Measurements from ENCODE around the gene PRAMEF33. TPM values are rescaled to one million over a fixed set of nuclear protein-coding genes. Genes with fewer than 3 reads are reported as not detected.
"Not testable (repeated sequence)": the region's sequence is repeated elsewhere in the genome, so short reads cannot be mapped to it uniquely, and the experiment has no call there.

The PRAMEF33 gene, protein sequence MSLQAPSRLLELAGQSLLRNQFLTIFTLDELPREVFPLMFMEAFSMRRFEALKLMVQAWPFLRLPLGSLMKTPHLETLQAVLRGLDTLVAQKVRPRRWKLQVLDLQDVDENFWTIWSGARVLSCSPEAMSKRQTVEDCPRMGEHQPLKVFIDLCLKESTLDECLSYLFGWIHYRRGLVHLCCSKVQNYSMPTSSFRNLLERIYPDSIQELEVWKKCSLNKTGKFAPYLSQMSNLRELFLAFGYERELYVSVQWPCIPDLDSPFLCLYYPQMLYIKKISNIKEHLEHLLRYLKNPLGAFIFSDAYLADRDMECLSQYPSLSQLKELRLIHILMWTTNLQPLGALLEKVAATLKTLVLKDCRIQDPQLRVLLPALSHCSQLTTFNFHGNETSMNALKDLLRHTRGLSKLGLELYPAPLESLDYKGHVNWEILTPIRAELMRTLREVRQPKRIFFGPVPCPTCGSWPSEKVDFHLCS
- polyA plus RNA-seq, result not detected

DNA sequence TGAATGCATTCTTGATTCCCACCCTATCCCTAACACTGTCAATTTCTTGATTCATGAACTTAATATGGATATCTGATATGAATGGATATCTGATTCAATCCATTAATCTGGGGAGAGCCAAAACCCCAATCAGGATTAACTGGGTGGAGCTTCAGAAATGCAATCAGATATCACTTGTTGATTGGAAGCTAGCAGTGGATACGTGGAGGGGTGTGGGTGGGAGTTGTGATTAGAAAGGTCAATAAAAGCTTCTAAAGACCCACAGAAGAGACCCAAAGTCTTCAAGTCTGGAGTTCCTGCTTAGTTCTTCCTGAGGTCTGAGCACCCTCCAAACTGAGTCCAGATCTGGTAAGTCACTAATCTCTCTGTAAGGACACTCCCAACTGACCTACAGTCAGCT lies at the start of gene PRAMEF33:
Gene PRAMEF33 (plus strand): TSS at position 301 of the 400 bp plus-strand sequence. CDS start 2,416 bp downstream, outside the sequence.
- H3K27ac ChIP-seq (ENCODE audit: low read depth, low read length), result not testable (repeated sequence)
- WGBS, 3 donors, result no CpG with 5 or more reads among the region's 1 CpG

GRCh38 chr1:13253898-13254297 lies 49.4 kb upstream of the PRAMEF33 start, which contains the start of gene PRAMEF5:
Gene PRAMEF5, plus strand, starts transcription at chr1:13254198. Its CDS starts 5,071 bp downstream, at chr1:13259269.
- H3K27ac ChIP-seq (ENCODE audit: low read depth, low read length), result not testable (repeated sequence)
- 74 to 95% (median 92%) methylated on average over 1 to 2 of the region's 5 CpGs for WGBS, 3 donors

- 34 to 43% (median 40%) methylated on average over 2 of the region's 3 CpGs for WGBS, 3 donors
- H3K27ac ChIP-seq (ENCODE audit: low read depth, low read length), result not testable (repeated sequence)
Measured at GRCh38 chr1:13265124-13265523, 38.2 kb upstream of the PRAMEF33 start.

DNA sequence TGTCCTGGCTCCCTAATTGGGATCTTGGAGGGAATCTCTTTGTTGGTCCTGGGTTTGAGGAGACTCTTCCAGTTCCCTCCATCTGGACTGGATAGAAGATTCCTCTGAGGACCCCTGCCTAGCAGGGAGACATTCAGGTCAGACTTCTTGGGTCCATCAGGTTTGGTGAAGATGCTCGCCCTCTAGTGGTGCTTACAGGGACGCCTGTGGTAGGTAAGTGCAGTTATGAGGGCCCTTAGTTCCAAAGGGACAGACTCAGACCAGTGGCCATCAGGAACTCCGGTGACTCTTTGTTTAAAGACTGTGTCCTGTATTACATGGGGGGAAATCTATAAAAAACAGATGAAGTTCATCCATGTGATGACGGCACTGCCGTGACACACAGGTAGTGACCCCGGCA lies 26.3 kb upstream of the PRAMEF33 start:
- 24 to 42% (median 39%) methylated on average over 2 to 3 of the region's 6 CpGs for WGBS, 3 donors
- H3K27ac ChIP-seq (ENCODE audit: low read depth, low read length), result not testable (repeated sequence)

GRCh38 chr1:13279617-13280016 lies 23.7 kb upstream of the PRAMEF33 start:
- H3K27ac ChIP-seq (ENCODE audit: low read depth, low read length), result not testable (repeated sequence)
- WGBS, 3 donors, result 66 to 76% (median 72%) methylated on average over 3 of the region's 3 CpGs

DNA sequence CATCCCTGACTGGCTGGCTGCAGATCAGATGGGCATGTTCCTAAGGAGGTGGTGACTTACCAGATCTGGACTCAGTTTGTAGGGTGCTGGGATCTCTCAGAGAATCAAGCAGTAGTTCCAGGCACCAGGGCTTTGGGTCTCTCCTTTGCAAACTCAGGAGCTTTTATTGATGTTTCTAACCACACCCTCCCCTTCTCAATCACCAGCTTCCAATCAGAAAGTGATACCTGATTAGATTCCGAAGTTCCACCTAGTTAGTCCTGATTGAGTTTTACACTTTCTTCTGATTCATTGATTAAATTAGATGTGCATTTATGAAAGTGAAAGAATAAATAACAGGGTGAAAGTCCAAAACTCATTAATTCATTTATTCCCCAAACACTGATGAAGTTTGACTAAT lies 18.3 kb upstream of the PRAMEF33 start, which contains the start of gene PRAMEF8:
Gene PRAMEF8 (minus strand): TSS at position 101 of the 400 bp plus-strand sequence. CDS start 1,046 bp downstream, outside the sequence.
- not testable (repeated sequence) for H3K27ac ChIP-seq (ENCODE audit: low read depth, low read length)
- WGBS, 3 donors, result no CpG with 5 or more reads among the region's 1 CpG

GRCh38 chr1:13289030-13289429 lies 14.3 kb upstream of the PRAMEF33 start:
- WGBS, 3 donors, result 40 to 74% (median 68%) methylated on average over 1 to 2 of the region's 3 CpGs
- H3K27ac ChIP-seq (ENCODE audit: low read depth, low read length), result not testable (repeated sequence)

DNA sequence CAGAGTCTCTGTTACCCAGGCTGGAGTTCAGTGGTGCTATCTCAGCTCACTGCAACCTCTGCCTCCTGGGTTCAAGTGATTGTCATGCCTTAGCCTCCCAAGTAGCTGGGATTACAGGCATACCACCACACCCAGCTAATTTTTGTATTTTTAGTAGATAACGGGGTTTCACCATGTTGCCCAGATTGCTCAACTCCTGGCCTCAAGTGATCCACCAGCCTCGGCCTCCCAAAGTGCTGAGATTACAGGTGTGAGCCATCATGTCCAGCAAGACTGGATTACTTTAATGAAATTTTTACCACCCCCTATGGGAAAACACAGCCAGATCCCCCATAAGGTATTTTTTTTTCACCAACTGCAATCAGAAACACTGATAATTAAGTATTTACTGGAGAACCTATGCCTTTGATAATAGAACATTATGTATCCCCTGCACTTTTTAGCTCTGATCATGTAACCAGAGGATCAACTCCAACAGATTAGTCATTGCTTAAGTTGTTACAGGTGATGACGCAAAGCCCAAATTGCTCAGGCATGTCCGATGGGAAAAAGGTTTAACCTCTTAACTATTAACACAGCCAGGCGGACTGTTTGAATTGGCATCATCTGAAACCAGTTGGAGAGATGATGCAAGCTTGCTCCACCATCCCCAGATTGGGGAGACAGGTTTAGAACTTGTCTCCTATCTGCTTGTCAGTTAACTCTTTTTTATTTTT lies 6.0 kb upstream of the PRAMEF33 start:
- H3K27ac ChIP-seq (ENCODE audit: low read depth, low read length), result not testable (repeated sequence)
- WGBS, 3 donors, result 69 to 88% (median 82%) methylated on average over 2 of the region's 5 CpGs

DNA sequence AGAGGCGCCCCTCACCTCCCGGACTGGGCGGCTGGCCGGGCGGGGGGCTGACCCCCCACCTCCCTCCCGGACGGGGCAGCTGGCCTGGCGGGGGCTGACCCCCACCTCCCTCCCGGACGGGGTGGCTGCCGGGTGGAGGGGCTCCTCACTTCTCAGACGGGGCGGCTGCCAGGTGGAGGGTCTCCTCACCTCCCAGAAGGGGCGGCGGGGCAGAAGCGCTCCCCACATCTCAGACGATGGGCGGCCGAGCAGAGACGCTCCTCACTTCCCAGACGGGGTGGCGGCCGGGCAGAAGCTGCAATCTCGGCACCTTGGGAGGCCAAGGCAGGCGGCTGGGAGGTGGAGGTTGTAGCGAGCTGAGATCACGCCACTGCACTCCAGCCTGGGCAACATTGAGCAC lies 4.6 kb upstream of the PRAMEF33 start:
- 92 to 100% methylated on average over 3 to 8 of the region's 27 CpGs; no CpG with 5 or more reads in 1 of the 3 donors for WGBS, 3 donors

DNA sequence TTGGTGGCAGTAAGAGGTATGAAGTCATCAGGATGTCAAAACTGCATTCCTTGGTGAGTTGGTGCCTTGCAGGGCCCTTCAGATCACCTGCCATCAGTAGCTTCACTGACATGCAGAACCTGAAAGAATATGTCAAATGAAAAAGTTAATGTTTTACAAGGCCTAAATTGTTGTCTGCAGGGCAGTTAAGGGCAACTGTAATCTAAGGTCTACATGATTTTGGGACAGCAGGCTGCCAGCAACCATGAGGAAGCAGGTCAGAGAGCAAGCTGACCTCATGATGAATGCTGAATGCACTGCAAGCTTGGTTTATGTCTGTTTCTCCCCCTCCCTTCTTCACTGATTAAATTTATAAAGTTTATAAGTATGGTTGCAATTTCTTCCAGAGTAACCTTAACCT lies 1.1 kb upstream of the PRAMEF33 start:
- not testable (repeated sequence) for H3K27ac ChIP-seq (ENCODE audit: low read depth, low read length)

More for the DNA sequence above, 4.6 kb upstream of the PRAMEF33 start:
- not testable (repeated sequence) for H3K27ac ChIP-seq (ENCODE audit: low read depth, low read length)

- H3K27ac ChIP-seq (ENCODE audit: low read depth, low read length), result not testable (repeated sequence)
- WGBS, 3 donors, result 60 to 78% (median 61%) methylated on average over 3 of the region's 4 CpGs
Measured at GRCh38 chr1:13315281-13315680, 11.9 kb downstream of the PRAMEF33 start, which contains the start of gene PRAMEF15. Gene PRAMEF15, plus strand, starts transcription at chr1:13315581. Its CDS starts 2,827 bp downstream, at chr1:13318408.

DNA sequence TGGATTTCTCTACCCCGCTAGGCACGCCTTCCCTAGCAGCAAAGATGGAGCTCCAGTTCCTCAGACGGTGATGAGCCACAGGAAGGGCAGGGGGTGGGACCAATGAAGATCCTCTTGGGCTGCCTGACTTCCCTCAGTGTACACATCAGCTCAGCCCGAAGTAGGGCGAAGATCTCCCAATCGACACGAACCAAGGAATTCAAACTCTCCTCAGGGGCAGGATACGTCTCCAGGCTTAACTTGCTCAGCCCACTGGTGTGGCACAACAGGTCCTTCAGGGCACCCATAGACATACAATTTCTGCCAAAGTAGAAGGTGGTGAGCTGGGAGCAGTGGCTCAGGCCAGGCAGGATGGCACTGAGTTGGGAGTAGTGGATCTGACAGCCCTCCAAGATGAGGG lies 39.2 kb downstream of the PRAMEF33 start:
- H3K27ac ChIP-seq (ENCODE audit: low read depth, low read length), result not testable (repeated sequence)
- 67 to 92% (median 84%) methylated on average over 8 of the region's 8 CpGs for WGBS, 3 donors

DNA sequence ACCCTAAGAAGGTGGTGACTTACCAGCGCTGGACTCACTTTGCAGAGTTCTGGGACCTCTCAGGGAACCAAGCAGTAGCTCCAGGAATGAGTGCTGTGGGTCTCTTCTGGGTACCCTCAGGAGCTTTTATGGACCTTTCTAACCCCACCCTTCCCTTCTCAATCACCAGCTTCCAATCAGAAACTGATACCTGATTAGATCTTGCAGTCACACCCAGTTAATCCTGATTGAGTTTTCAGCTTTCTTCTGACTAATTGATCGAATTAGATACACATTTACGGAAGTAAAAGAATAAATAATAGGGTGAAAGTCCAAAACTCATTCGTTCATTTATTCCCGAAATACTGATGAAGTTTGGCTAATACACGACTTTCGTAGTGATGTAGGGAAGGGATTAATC lies 43.7 kb downstream of the PRAMEF33 start, which contains the start of gene PRAMEF14:
Gene PRAMEF14 (minus strand): TSS at position 101 of the 400 bp plus-strand sequence. CDS start 1,820 bp downstream, outside the sequence.
- H3K27ac ChIP-seq (ENCODE audit: low read depth, low read length), result not testable (repeated sequence)
- 47 to 79% (median 74%) methylated on average over 7 of the region's 7 CpGs for WGBS, 3 donors

- 83 to 92% (median 90%) methylated on average over 6 to 8 of the region's 8 CpGs for WGBS, 3 donors
- H3K27ac ChIP-seq (ENCODE audit: low read depth, low read length), result not testable (repeated sequence)
Measured at GRCh38 chr1:13353476-13353875, 50.1 kb downstream of the PRAMEF33 start.

GRCh38 chr1:13354475-13354874 lies 51.1 kb downstream of the PRAMEF33 start:
- 11 to 13% methylated on average over 1 to 2 of the region's 9 CpGs; no CpG with 5 or more reads in 1 of the 3 donors for WGBS, 3 donors
- H3K27ac ChIP-seq (ENCODE audit: low read depth, low read length), result not testable (repeated sequence)

DNA sequence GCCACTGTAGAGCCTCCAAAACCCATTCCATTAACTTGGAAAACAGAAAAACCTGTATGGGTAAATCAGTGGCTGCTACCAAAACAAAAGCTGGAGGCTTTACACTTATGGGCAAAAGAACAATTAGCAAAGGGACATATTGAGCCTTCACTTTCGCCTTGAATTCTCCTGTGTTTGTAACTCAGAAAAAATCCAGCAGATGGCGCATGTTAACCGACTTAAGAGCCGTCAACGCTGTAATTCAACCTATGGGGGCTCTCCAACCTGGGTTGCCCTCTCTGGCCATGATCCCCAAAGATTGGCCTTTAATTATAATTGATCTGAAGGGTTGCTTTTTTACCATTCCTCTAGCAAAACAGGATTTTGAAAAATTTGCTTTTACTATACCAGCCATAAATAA lies 53.4 kb downstream of the PRAMEF33 start:
- 1 to 3% (median 2%) methylated on average over 5 of the region's 5 CpGs for WGBS, 3 donors
- not testable (repeated sequence) for H3K27ac ChIP-seq (ENCODE audit: low read depth, low read length)
